Activated CD8-positive, alpha-beta T cell treated with anti-CD3 and anti-CD28 coated beads for 36 hours (primary cell): Measurements from ENCODE around the gene COA3. TPM values are rescaled to one million over a fixed set of nuclear protein-coding genes. Genes with fewer than 3 reads are reported as not detected.

ENCODE experiments used
- ATAC-seq: fragments of 200-7000 bp; cut with Tn5 transposase; one replicate; pipeline ENCODE4 v1.10.0; 2021; ENCODE audit warnings: mild to moderate bottlenecking, moderate library complexity
- CTCF ChIA-PET: fragments of 350-600 bp; sonication (Branson Sonifier 250); formaldehyde crosslinking; loops from one replicate; lab custom pipeline; 2021; ENCODE audit warnings: antibody characterized with exemption; lab: Charles Lee
- POLR2A ChIA-PET: fragments of 350-600 bp; sonication (Branson Sonifier 250); formaldehyde crosslinking; loops from one replicate; lab custom pipeline; 2021; ENCODE audit warnings: antibody characterized with exemption; lab: Charles Lee
- DNase-seq: peaks from one replicate; pipeline ENCODE4 v3.0.0-alpha.2; 2020
- H3K27ac Mint-ChIP-seq: one replicate; pipeline ENCODE4 v1.8.0; 2021; ENCODE audit warnings: mild to moderate bottlenecking, mixed read lengths
- H3K27me3 Mint-ChIP-seq: one replicate; pipeline ENCODE4 v1.8.0; 2021; ENCODE audit warnings: mixed read lengths
- H3K36me3 Mint-ChIP-seq: one replicate; pipeline ENCODE4 v1.8.0; 2021; ENCODE audit warnings: low read depth, mixed read lengths
- H3K4me1 Mint-ChIP-seq: one replicate; pipeline ENCODE4 v1.8.0; 2021; ENCODE audit warnings: low read depth, mixed read lengths
- H3K4me3 Mint-ChIP-seq: one replicate; pipeline ENCODE4 v1.8.0; 2021; ENCODE audit warnings: mild to moderate bottlenecking, moderate library complexity, mixed read lengths
- H3K9me3 Mint-ChIP-seq: one replicate; pipeline ENCODE4 v1.8.0; 2021; ENCODE audit warnings: mixed read lengths
- CTCF ChIP-seq: fragments of 200-600 bp; IDR thresholded peaks from one replicate; pipeline ENCODE4 v1.8.0; 2022; ENCODE audit warnings: antibody characterized with exemption, mild to moderate bottlenecking
- intact Hi-C: fragments of 100-400 bp; cut with micrococcal nuclease; formaldehyde crosslinking; loops from one replicate; pipeline ENCODE4 v1.10.0; 2022
- total RNA-seq, 2 experiments: library from RNA; stranded (reverse); gene quantifications; one replicate each; pipeline ENCODE4 v1.2.3, GENCODE V29; 2021

The COA3 gene
- total RNA-seq, 2 experiments from 2014 or later = 24.9 to 27.9 TPM

- ChIA-PET CTCF (interaction anchor here (1.4 to 4.1 kb wide), 4 partner anchors 8 to 254 kb away, joined by 4 to 35 read pairs (median 10); partner anchors contain the start of genes BECN1 and RPL27), POLR2A (interaction anchor here (0.8 to 2.9 kb wide), 9 partner anchors 8 to 638 kb away, joined by 3 to 27 read pairs (median 8); partner anchors contain the start of genes AOC2, AOC3, BECN1 and GHDC)
- no peaks in the 10 kb centered on the region for H3K9me3 Mint-ChIP-seq
- TF ChIP-seq CTCF = no peak
- ATAC-seq (peak; percentile 31), DNase-seq (no peak)
- peak overlapping the region; percentile 99 for H3K27ac Mint-ChIP-seq
- peak overlapping the region; percentile 94 for H3K4me3 Mint-ChIP-seq
- H3K36me3 Mint-ChIP-seq = peaks cover 21% of the 10 kb centered on the region
- peaks cover 19% of the 10 kb centered on the region for H3K4me1 Mint-ChIP-seq
- intact Hi-C loops = no loop called here
- no peaks in the 10 kb centered on the region for H3K27me3 Mint-ChIP-seq
These were observed 33.9 kb upstream of the COA3 start for GRCh38 chr17:42832213-42832933.

- no peak overlapping the region for H3K4me3 Mint-ChIP-seq
These were observed 32.5 kb upstream of the COA3 start for GRCh38 chr17:42830971-42831370.

GRCh38 chr17:42827472-42827871 is 29.0 kb upstream of the COA3 start:
- intact Hi-C loops = no loop called here
- no peak for TF ChIP-seq CTCF
- Mint-ChIP-seq H3K4me3 (no peak overlapping the region), H3K36me3 (peaks cover 1% of the 10 kb centered on the region), H3K9me3 (no peaks in the 10 kb centered on the region), H3K4me1 (peaks cover 25% of the 10 kb centered on the region), H3K27ac (no peak overlapping the region), H3K27me3 (no peaks in the 10 kb centered on the region)
- DNase-seq = no peak
- CTCF ChIA-PET = interaction anchor here (1.0 kb wide), 1 partner anchor 101 kb away, joined by 3 read pairs; no protein-coding TSS in a partner anchor
- no peak for ATAC-seq
- POLR2A ChIA-PET = no interaction called here

More at GRCh38 chr17:42830971-42831370, 32.5 kb upstream of the COA3 start:
- POLR2A ChIA-PET = interaction anchor here (0.8 to 0.9 kb wide), 2 partner anchors 12 to 167 kb away, joined by 3 read pairs; partner anchors contain the start of gene RPL27
- H3K9me3 Mint-ChIP-seq = no peaks in the 10 kb centered on the region
- DNase-seq (no peak), ATAC-seq (no peak)
- peaks cover 19% of the 10 kb centered on the region for H3K4me1 Mint-ChIP-seq
- no peaks in the 10 kb centered on the region for H3K27me3 Mint-ChIP-seq
- CTCF ChIA-PET = interaction anchor here (1.1 to 3.3 kb wide), 3 partner anchors 10 to 253 kb away, joined by 3 to 10 read pairs (median 9); partner anchors contain the start of gene RPL27
- intact Hi-C loops = no loop called here
- no peak overlapping the region for H3K27ac Mint-ChIP-seq
- peaks cover 15% of the 10 kb centered on the region for H3K36me3 Mint-ChIP-seq
- no peak for TF ChIP-seq CTCF

- peak overlapping the region; percentile 27 for H3K27ac Mint-ChIP-seq
- POLR2A ChIA-PET = interaction anchor here (1.0 kb wide), 1 partner anchor 47 kb away, joined by 3 read pairs; no protein-coding TSS in a partner anchor
- no peaks in the 10 kb centered on the region for H3K27me3 Mint-ChIP-seq
- CTCF ChIA-PET = interaction anchor here (1.2 to 5.1 kb wide), 9 partner anchors 10 to 242 kb away, joined by 3 to 36 read pairs (median 7); partner anchors contain the start of genes CNTD1, COA3, PSME3 and RPL27
- no peak for ATAC-seq
- DNase-seq = no peak
- no peak overlapping the region for H3K4me3 Mint-ChIP-seq
- intact Hi-C loops = no loop called here
- H3K9me3 Mint-ChIP-seq = no peaks in the 10 kb centered on the region
- peaks cover 36% of the 10 kb centered on the region for H3K4me1 Mint-ChIP-seq
- no peak for TF ChIP-seq CTCF
- H3K36me3 Mint-ChIP-seq = peaks cover 35% of the 10 kb centered on the region
These were observed 22.7 kb upstream of the COA3 start for GRCh38 chr17:42821176-42821575.
